Prostate gland (tissue), 2 donors: ENCODE data around the gene PPP1R10.

ENCODE experiments used
- CTCF ChIP-seq, 4 experiments: fragments of 200-600 bp in 2 of 4; fragments of 450-650 bp in 2 of 4; sonication (generic) in 2 of 4; IDR thresholded peaks; 1 replicate in 3 of 4; 2 replicates in 1 of 4; pipeline ENCODE4 v1.5.1; 2016 to 2019; ENCODE audit warnings: antibody characterized with exemption in 4 of 4, mild to moderate bottlenecking in 2 of 4, moderate library complexity in 2 of 4
- POLR2A ChIP-seq: fragments of 450-650 bp; IDR thresholded peaks from one replicate; pipeline ENCODE4 v1.6.1; 2016; ENCODE audit warnings: antibody characterized with exemption, mild to moderate bottlenecking
- POLR2AphosphoS5 ChIP-seq: sonication (generic); formaldehyde crosslinking; IDR thresholded peaks from one replicate; pipeline ENCODE4 v1.6.1; 2017; ENCODE audit warnings: antibody characterized with exemption

GRCh38 chr6:30599625-30600324, 17.3 kb downstream of the PPP1R10 start:
- TF ChIP-seq POLR2AphosphoS5 (no peak), CTCF (IDR thresholded peaks at IDR 0.05) (no peak), POLR2A (no peak)
